Thyroid gland (tissue), 4 donors: ENCODE measurements around the gene AATF.

Source experiments
- POLR2A ChIP-seq, 2 donors: fragments of 450-650 bp; IDR thresholded peaks; one replicate each; pipeline ENCODE4 v1.6.1; 2017; ENCODE audit warnings: antibody characterized with exemption in 2 of 2, mild to moderate bottlenecking in 2 of 2, moderate library complexity in 1 of 2
- TF ChIP-seq, protein P1 (sequence below), 6 experiments: fragments of 200-600 bp in 3 of 6; fragments of 450-650 bp in 3 of 6; sonication (generic) in 3 of 6; IDR thresholded peaks; one replicate each; pipeline ENCODE4 v1.5.1; 2016 to 2019; ENCODE audit warnings: antibody characterized with exemption in 6 of 6, mild to moderate bottlenecking in 2 of 6, inconsistent platforms in 1 of 6, moderate library complexity in 1 of 6

DNA sequence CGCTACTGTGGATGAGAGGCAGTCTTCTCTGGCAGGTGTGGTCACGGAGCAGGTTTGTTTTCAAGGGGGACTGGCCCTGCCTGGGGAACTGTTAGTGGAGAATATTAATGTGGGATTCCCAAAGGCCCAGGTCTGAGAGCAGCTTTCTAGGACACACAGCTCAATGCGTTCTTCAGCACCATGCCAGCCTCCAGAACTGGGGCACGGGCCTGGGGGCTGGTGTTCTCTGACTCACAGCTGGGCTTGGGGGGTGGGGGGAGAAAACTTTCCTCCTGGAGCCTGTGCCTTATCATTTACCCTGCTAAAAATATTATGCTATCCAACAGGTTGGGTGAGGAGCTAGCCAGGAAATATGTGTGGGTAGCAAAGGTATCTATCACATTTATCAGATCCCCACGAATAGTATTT is 24.9 kb upstream of the AATF start:
- TF ChIP-seq, protein P1, sequence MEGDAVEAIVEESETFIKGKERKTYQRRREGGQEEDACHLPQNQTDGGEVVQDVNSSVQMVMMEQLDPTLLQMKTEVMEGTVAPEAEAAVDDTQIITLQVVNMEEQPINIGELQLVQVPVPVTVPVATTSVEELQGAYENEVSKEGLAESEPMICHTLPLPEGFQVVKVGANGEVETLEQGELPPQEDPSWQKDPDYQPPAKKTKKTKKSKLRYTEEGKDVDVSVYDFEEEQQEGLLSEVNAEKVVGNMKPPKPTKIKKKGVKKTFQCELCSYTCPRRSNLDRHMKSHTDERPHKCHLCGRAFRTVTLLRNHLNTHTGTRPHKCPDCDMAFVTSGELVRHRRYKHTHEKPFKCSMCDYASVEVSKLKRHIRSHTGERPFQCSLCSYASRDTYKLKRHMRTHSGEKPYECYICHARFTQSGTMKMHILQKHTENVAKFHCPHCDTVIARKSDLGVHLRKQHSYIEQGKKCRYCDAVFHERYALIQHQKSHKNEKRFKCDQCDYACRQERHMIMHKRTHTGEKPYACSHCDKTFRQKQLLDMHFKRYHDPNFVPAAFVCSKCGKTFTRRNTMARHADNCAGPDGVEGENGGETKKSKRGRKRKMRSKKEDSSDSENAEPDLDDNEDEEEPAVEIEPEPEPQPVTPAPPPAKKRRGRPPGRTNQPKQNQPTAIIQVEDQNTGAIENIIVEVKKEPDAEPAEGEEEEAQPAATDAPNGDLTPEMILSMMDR (IDR thresholded peaks at IDR 0.05), result no peak
- TF ChIP-seq POLR2A (IDR thresholded peaks at IDR 0.05), result no peak
